GM23248 (cell line): ENCODE measurements around the gene LINGO1. TPM values are rescaled to one million over a fixed set of nuclear protein-coding genes. Genes with fewer than 3 reads are reported as not detected.

Source experiments
- DNase-seq: peaks from one replicate; pipeline ENCODE4 v3.0.0-alpha.2; 2015
- H2AFZ ChIP-seq: fragments of 200-600 bp; sonication (generic); 2 replicates; pipeline ENCODE4 v1.6.1; 2016; ENCODE audit warnings: antibody characterized with exemption
- H3F3A ChIP-seq: fragments of 200-600 bp; sonication (generic); 2 replicates; pipeline ENCODE4 v1.6.1; 2016; ENCODE audit warnings: mild to moderate bottlenecking, antibody characterized with exemption, mixed run types; ENCODE audit not compliant: insufficient read depth
- H3K27ac ChIP-seq: fragments of 200-600 bp; sonication (generic); 2 replicates; pipeline ENCODE4 v1.5.1; 2016; ENCODE audit warnings: mild to moderate bottlenecking
- H3K27me3 ChIP-seq: fragments of 200-600 bp; sonication (generic); replicated peaks from 2 replicates; pipeline ENCODE4 v1.6.1; 2016; ENCODE audit warnings: mild to moderate bottlenecking; ENCODE audit not compliant: insufficient read depth
- H3K36me3 ChIP-seq: fragments of 200-600 bp; sonication (generic); 2 replicates; pipeline ENCODE4 v1.6.1; 2016; ENCODE audit warnings: low read depth, mild to moderate bottlenecking
- H3K4me1 ChIP-seq: fragments of 200-600 bp; sonication (generic); 2 replicates; pipeline ENCODE4 v1.6.1; 2016; ENCODE audit warnings: mild to moderate bottlenecking; ENCODE audit not compliant: insufficient read depth
- H3K4me2 ChIP-seq: fragments of 200-600 bp; sonication (generic); one replicate; pipeline ENCODE4 v1.6.1; 2016; ENCODE audit warnings: mild to moderate bottlenecking; ENCODE audit not compliant: unreplicated experiment
- H3K4me3 ChIP-seq: fragments of 200-600 bp; sonication (generic); 2 replicates; pipeline ENCODE4 v1.5.1; 2016; ENCODE audit warnings: mild to moderate bottlenecking
- H3K79me2 ChIP-seq: fragments of 200-600 bp; sonication (generic); 2 replicates; pipeline ENCODE4 v1.6.1; 2016; ENCODE audit warnings: mild to moderate bottlenecking; ENCODE audit not compliant: insufficient read depth
- H3K9ac ChIP-seq: fragments of 200-600 bp; sonication (generic); 2 replicates; pipeline ENCODE4 v1.6.1; 2016; ENCODE audit warnings: mild to moderate bottlenecking
- H3K9me2 ChIP-seq: fragments of 200-600 bp; sonication (generic); 2 replicates; pipeline ENCODE4 v1.6.1; 2016; ENCODE audit warnings: mixed run types, mild to moderate bottlenecking, moderate library complexity; ENCODE audit not compliant: insufficient read depth
- H3K9me3 ChIP-seq: fragments of 200-600 bp; sonication (generic); one replicate; pipeline ENCODE4 v1.6.1; 2017; ENCODE audit warnings: low read depth
- H4K20me1 ChIP-seq: fragments of 200-600 bp; sonication (generic); 2 replicates; pipeline ENCODE4 v1.6.0; 2016; ENCODE audit not compliant: insufficient read depth
- EZH2 ChIP-seq: fragments of 200-600 bp; sonication (generic); IDR thresholded peaks from 2 replicates; pipeline ENCODE4 v1.6.1; 2018; ENCODE audit warnings: antibody characterized with exemption, mild to moderate bottlenecking; ENCODE audit not compliant: insufficient read depth, poor library complexity, severe bottlenecking
- EZH2phosphoT487 ChIP-seq: fragments of 200-600 bp; sonication (generic); IDR thresholded peaks from 2 replicates; pipeline ENCODE4 v1.6.1; 2018; ENCODE audit warnings: antibody characterized with exemption, moderate library complexity, mild to moderate bottlenecking, low read depth; ENCODE audit not compliant: insufficient read depth
- WGBS, 2 experiments: methylation state at CpG; one replicate each; pipeline ENCODE4 v1.1.6; 2015 to 2017; ENCODE audit warnings: low lambda C conversion rate in 2 of 2, low coverage in 1 of 2; ENCODE audit errors: missing lambda C conversion rate in 2 of 2; 5-methylcytosine and 5-hydroxymethylcytosine counted together
- in situ Hi-C: fragments of 300-500 bp; cut with MboI; formaldehyde crosslinking; loops from 2 replicates; pipeline ENCODE4 v1.15.0; 2020
- polyA plus RNA-seq: library from polyadenylated mRNA; unstranded; fragments of >200 nt; fragmentation: Nextera tagmentation; extraction: Ambion mirVana; gene quantifications from 2 replicates; pipeline ENCODE4 v1.2.1, GENCODE V29; 2016
- total RNA-seq: library from RNA; depleted of rRNA; stranded (reverse); fragments of >200 nt; shearing (Covaris generic); gene quantifications from 2 replicates; pipeline ENCODE4 v1.2.3, GENCODE V29; 2014

LINGO1 gene
- total and polyA plus RNA-seq, 2 experiments from 2014 or later, result not detected

DNA sequence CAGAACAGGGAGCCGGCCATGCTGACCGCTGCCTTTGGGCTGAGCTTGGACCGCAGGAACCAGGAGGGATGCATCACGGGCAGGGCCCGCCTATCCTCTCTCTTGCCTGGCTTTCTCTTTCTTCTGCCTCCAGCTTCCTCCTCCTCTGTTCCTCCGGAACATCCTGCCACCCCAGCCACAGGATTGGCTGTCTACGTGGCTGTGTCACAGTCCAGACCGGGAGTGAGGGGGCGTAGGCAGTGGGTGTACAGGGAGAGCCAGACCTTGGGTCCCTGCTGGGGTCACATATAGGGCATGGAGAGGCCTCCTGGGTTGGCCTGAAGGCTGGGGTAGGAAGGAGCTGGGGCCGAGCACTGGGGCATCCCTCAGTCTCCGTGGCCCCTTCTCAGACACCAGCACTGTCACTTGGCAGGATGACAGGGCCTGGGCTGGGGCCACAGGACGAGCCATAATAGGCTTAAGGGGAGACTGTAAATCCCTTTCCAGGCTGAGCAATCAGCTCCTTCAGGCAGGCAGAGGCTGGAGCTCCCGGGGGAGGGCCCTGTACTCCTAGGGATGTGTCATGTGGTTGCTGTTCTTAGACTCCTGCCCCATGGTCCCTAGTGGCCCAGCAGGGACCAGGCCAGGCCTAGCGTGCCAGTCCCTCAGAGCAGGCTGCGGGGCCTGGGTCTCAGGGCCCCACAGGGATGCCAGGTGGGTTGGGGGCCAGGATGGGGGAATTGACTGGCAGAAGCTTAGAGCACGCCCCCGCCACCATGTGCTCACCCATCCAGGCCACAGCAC lies 25.4 kb downstream of the LINGO1 start:
- H2AFZ ChIP-seq, result peak overlapping the region; percentile 43
- in situ Hi-C loops, result no loop called here
- no peak overlapping the region for H3K4me2 ChIP-seq

GRCh38 chr15:77606142-77607034 lies 26.3 kb downstream of the LINGO1 start:
- Histone ChIP-seq H3K4me1 (peaks cover 10% of the 10 kb centered on the region), H3K4me3 (no peak overlapping the region), H2AFZ (peak overlapping the region; percentile 43; the same call in 1 of the 2 replicates), H3K9me3 (no peaks in the 10 kb centered on the region), H3K79me2 (no peaks in the 10 kb centered on the region), H3K9ac (no peak overlapping the region), H3K9me2 (no peaks in the 10 kb centered on the region), H4K20me1 (no peaks in the 10 kb centered on the region), H3K27ac (no peak overlapping the region), H3K27me3 (no peaks in the 10 kb centered on the region), H3F3A (no peaks in the 10 kb centered on the region), H3K4me2 (no peak overlapping the region), H3K36me3 (no peaks in the 10 kb centered on the region)
- TF ChIP-seq EZH2, result no peak
- TF ChIP-seq EZH2phosphoT487, result no peak
- in situ Hi-C loops, result no loop called here
- peak; percentile 57 for DNase-seq
- 64 to 66% methylated on average over 16 of the region's 16 CpGs for whole genome bisulfite sequencing, 2 experiments

More for the DNA sequence above, 25.4 kb downstream of the LINGO1 start:
- Histone ChIP-seq H4K20me1 (no peaks in the 10 kb centered on the region), H3K9me2 (no peaks in the 10 kb centered on the region), H3F3A (no peaks in the 10 kb centered on the region), H3K27ac (no peak overlapping the region), H3K4me1 (peaks cover 10% of the 10 kb centered on the region), H3K9me3 (no peaks in the 10 kb centered on the region), H3K79me2 (no peaks in the 10 kb centered on the region), H3K9ac (no peak overlapping the region), H3K4me3 (no peak overlapping the region), H3K36me3 (no peaks in the 10 kb centered on the region), H3K27me3 (no peaks in the 10 kb centered on the region)
- TF ChIP-seq EZH2phosphoT487, result no peak
- TF ChIP-seq EZH2, result no peak
- DNase-seq, result peak; percentile 79
- 75 to 79% methylated on average over 16 to 17 of the region's 17 CpGs for WGBS, 2 experiments

- in situ Hi-C loops, result no loop called here
- Histone ChIP-seq H3K9me2 (no peaks in the 10 kb centered on the region), H3K4me2 (no peak overlapping the region), H3K9me3 (no peaks in the 10 kb centered on the region), H3K27ac (no peak overlapping the region), H3K36me3 (no peaks in the 10 kb centered on the region), H3K79me2 (no peaks in the 10 kb centered on the region), H3K4me1 (peaks cover 10% of the 10 kb centered on the region), H3K27me3 (no peaks in the 10 kb centered on the region), H3F3A (no peaks in the 10 kb centered on the region), H4K20me1 (no peaks in the 10 kb centered on the region), H3K9ac (no peak overlapping the region), H2AFZ (no peak overlapping the region), H3K4me3 (no peak overlapping the region)
- no peak for DNase-seq
- TF ChIP-seq EZH2, result no peak
- no peak for TF ChIP-seq EZH2phosphoT487
- 91 to 94% methylated on average over 6 of the region's 6 CpGs for WGBS, 2 experiments
These were observed 27.2 kb downstream of the LINGO1 start for GRCh38 chr15:77605547-77605946.

GRCh38 chr15:77604973-77605372 lies 27.7 kb downstream of the LINGO1 start:
- Histone ChIP-seq H3K79me2 (no peaks in the 10 kb centered on the region), H4K20me1 (no peaks in the 10 kb centered on the region), H3K4me3 (no peak overlapping the region), H3K36me3 (no peaks in the 10 kb centered on the region), H3K9me2 (no peaks in the 10 kb centered on the region), H3F3A (no peaks in the 10 kb centered on the region), H3K27ac (no peak overlapping the region), H2AFZ (no peak overlapping the region), H3K9ac (no peak overlapping the region), H3K9me3 (no peaks in the 10 kb centered on the region), H3K27me3 (no peaks in the 10 kb centered on the region), H3K4me1 (peaks cover 10% of the 10 kb centered on the region), H3K4me2 (no peak overlapping the region)
- WGBS, 2 experiments, result 39 to 51% methylated on average over 2 of the region's 2 CpGs
- no peak for TF ChIP-seq EZH2phosphoT487
- TF ChIP-seq EZH2, result no peak
- no peak for DNase-seq
- in situ Hi-C loops, result no loop called here
